Neuron (in vitro differentiated cells): ENCODE results near the gene ABHD1.

ENCODE experiments used
- H2AFZ ChIP-seq: one replicate; pipeline ENCODE4 v1.6.1; 2013; ENCODE audit warnings: low read depth, mild to moderate bottlenecking, inconsistent platforms, low read length, moderate library complexity
- H3K27me3 ChIP-seq: one replicate; pipeline ENCODE4 v1.6.1; 2013; ENCODE audit warnings: low read length; ENCODE audit not compliant: insufficient read depth
- H3K36me3 ChIP-seq: one replicate; pipeline ENCODE4 v1.6.1; 2013; ENCODE audit warnings: low read length; ENCODE audit not compliant: insufficient read depth
- H3K4me1 ChIP-seq: one replicate; pipeline ENCODE4 v1.6.1; 2013; ENCODE audit warnings: low read length; ENCODE audit not compliant: insufficient read depth
- H3K4me3 ChIP-seq: 2 replicates; pipeline ENCODE4 v1.5.1; 2013; ENCODE audit warnings: mild to moderate bottlenecking, low read length, moderate library complexity
- H3K9me3 ChIP-seq: one replicate; pipeline ENCODE4 v1.6.1; 2013; ENCODE audit warnings: low read length

Gene ABHD1

DNA sequence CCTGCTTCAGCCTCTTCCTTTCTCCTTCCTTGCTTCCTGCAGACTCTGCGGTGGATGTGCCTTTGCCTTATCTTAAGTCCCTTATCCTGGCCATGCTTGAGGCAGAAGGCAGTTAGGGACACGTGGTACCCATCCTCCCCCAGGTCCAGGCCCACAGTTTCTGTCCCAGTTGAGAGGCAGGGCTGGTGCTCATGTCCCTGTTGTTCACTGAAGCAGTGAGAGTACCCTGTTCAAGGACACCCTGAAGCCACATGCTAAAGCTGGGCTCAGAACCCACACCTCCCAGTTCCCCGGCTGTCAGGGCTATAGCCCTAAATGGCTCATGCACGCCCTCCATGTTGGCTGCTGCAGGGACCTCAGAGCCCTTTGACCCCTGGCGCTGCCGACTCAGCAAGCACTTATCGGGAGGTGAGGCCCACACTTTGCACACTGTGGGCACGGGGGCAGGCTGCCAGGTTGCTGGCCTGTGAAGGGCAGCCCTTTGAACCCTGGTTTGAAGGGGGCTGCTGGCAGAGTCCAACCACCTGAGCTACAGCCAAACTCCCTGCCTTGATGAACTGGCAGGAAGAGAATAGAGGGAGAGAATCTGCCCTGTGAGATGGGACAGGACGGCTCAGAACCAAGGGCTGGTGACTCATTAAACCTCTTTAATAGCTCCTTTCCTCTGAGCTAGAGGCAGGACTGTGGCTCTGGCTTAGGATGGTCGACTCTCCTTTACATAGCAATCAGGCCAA is 30.8 kb upstream of the ABHD1 start:
- Histone ChIP-seq H3K4me1 (no peaks in the 10 kb centered on the region), H3K4me3 (no peak overlapping the region), H3K36me3 (no peaks in the 10 kb centered on the region), H3K9me3 (no peaks in the 10 kb centered on the region), H3K27me3 (no peaks in the 10 kb centered on the region), H2AFZ (no peak overlapping the region)

DNA sequence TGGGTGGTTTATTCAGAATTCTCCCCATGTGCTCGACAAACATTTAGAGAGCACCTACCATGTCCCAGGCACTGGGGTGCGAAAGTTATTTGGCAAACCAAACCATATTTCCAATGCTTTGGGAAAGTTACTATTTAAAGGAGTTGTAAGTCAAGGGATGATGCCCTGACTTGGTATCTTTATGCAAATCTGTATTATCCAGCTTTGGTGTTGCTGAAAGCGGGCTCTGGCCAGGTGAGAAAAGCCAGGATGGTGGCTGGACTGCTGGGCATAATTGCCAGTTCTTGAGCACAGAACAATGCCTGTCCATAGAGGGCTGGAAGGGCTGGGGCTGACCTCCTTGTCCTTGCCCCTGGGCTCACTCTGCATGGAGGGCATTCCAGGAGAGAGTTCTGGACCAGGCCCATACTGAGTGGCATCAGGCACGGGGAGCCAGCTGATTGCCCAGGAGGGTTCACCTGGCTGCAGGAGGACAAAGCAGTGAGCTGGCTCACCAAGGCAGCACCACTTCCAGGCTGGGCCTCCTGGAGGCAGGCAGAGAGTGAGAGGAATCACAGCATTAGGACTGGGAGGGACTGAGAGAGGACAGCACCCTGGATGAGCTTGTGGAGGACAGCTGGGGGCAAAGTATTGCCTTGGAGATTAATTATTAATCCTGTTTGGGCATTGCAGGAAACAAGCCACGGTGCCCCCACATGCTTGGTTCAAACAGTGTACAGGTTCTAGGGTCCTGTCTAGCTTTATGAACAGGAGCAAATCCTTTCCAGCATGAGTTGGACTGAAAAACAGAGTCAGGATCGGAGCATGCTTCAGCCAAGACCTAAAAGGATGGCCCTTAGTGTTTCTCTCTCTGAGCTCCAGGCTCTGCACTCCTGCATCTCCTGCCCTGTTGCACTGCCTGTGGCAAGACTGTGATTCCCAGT is 29.9 kb upstream of the ABHD1 start:
- H3K9me3 ChIP-seq = no peaks in the 10 kb centered on the region
- H3K27me3 ChIP-seq = no peaks in the 10 kb centered on the region
- no peaks in the 10 kb centered on the region for H3K4me1 ChIP-seq
- no peaks in the 10 kb centered on the region for H3K36me3 ChIP-seq
- no peak overlapping the region for H3K4me3 ChIP-seq
- H2AFZ ChIP-seq = no peak overlapping the region

DNA sequence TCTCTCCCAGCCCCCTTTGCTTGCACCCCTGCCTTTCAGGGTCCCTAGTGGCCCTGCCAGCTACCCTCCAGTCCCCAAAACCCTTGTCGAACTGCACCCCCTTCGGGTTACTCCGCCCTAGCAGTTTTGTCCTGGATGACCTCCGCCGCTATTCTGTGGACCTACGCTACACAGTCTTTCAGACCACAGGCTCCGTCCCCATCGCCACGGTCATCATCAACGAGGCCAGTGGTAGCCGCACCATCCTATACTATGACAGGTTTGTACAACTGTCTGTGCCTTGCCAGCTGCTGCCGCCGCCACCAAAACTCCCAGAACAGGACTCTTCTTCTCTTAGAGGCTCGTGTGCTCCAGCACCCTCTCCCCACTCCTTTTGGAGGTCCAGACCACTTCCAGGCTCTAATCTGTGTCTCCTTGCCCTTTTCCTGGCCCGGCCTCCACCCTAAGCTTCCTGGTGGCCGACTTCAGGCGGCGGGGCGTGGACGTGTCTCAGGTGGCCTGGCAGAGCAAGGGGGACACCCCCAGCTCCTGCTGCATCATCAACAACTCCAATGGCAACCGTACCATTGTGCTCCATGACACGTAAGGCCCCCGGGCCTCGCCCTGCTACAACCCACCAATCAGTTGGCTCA is 29.1 kb upstream of the ABHD1 start:
- Histone ChIP-seq H3K27me3 (no peaks in the 10 kb centered on the region), H3K9me3 (no peaks in the 10 kb centered on the region), H3K36me3 (no peaks in the 10 kb centered on the region), H3K4me3 (no peak overlapping the region), H2AFZ (no peak overlapping the region), H3K4me1 (no peaks in the 10 kb centered on the region)

DNA sequence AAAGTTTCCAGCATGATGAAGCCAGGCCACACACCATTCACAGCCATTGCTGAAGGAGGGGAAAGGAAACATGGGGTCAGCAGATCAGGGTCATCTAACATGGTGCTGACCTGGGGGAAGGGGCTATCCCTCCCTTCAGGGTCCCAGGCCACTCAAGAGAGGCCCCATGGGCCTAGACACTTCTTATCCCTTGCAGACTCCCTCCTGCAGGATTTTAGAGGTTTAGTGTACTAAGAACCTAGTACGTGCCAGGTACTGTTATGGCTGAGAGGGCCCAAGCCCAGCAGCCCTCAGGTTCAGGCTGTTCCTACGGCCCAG is 28.2 kb upstream of the ABHD1 start:
- H3K4me3 ChIP-seq = no peak overlapping the region
- no peaks in the 10 kb centered on the region for H3K4me1 ChIP-seq
- H3K9me3 ChIP-seq = no peaks in the 10 kb centered on the region
- H3K27me3 ChIP-seq = no peaks in the 10 kb centered on the region
- H2AFZ ChIP-seq = no peak overlapping the region
- no peaks in the 10 kb centered on the region for H3K36me3 ChIP-seq

DNA sequence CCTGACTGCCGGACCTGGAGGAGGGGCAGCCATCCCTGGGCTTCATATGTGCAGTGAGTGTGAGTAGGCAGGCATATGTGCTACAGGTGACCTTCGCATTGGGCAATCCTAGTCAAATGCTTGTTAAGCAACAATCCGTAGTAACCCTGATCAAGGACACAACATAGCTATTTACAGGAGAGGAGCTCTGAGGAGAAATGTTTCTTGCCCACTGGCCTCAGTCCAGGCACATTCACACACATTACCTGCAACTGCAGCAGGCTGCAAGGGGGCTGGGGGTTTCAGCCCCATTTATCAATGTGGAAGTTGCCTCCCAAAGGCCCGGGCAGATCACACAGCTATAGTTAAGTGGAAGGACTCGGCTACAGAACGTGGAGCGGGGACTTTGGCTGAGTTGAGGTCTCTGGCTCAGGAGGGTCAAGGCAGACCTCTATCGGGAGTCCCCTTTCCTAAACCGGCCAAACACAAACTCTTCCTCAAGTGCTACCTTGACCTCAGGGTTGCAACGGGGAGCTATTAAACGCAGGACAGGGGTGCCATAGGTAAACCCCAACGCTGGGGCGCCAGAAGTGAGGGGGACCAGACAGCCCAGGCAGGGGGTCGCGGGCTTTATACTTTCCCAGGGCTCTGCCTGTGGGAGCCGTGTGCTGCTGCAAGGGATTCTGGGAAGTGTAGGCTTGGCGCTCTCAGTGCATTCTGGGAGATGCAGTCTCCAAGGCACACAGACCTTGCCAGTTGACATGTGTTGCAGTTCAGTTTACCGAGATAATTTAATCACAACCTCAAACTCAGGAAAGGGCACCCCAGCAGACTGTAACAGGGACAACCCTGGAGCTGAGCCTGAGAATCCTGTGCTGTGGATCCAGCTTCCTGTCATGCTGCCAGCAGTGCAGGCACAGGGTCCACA is 27.6 kb upstream of the ABHD1 start:
- peak overlapping the region; percentile 52 for H2AFZ ChIP-seq
- H3K36me3 ChIP-seq = no peaks in the 10 kb centered on the region
- no peaks in the 10 kb centered on the region for H3K4me1 ChIP-seq
- H3K4me3 ChIP-seq = no peak overlapping the region
- no peaks in the 10 kb centered on the region for H3K9me3 ChIP-seq
- H3K27me3 ChIP-seq = no peaks in the 10 kb centered on the region

DNA sequence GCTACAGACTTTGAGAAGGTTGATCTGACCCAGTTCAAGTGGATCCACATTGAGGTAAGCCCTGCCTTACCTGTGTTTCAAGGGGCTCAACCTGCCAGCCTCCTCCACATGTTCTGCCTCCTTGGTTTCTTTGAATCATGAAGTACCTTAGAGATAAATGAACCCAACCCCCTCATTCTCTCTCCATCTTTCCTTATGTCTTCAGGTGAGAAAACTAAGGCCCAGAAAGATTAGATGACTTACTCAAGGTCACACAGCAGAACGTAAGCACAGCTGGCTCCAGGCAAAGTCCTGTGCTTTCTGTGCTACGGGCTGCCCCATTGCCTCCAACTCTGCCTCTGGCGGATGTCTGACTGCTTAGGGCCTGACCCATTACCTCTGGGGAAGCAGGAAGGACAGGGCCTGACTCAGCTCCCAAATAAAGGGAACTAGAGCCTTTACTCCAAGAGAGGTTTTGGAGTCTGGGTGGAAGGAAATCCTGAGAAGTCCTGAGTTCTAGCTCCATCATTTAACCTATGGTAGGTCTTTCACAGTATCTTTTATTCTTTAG is 26.8 kb upstream of the ABHD1 start:
- H3K4me3 ChIP-seq = no peak overlapping the region
- H3K27me3 ChIP-seq = no peaks in the 10 kb centered on the region
- H3K9me3 ChIP-seq = no peaks in the 10 kb centered on the region
- no peaks in the 10 kb centered on the region for H3K36me3 ChIP-seq
- no peaks in the 10 kb centered on the region for H3K4me1 ChIP-seq
- no peak overlapping the region for H2AFZ ChIP-seq

DNA sequence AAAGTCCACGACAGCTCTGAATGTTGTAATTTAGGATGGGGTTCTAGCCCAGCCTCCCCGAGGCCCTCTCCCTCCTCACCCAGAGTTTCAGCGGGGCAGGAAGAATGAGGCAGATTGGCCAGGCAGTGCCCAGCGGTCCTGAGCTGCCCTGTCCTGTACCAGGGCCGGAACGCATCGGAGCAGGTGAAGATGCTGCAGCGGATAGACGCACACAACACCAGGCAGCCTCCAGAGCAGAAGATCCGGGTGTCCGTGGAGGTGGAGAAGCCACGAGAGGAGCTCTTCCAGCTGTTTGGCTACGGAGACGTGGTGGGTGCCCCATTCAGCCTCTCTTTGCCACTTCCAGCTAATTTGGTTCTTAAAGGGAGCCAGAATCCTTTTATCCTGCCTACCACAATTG is 26.3 kb upstream of the ABHD1 start:
- Histone ChIP-seq H3K27me3 (no peaks in the 10 kb centered on the region), H3K36me3 (no peaks in the 10 kb centered on the region), H2AFZ (no peak overlapping the region), H3K4me1 (no peaks in the 10 kb centered on the region), H3K4me3 (no peak overlapping the region), H3K9me3 (no peaks in the 10 kb centered on the region)

DNA sequence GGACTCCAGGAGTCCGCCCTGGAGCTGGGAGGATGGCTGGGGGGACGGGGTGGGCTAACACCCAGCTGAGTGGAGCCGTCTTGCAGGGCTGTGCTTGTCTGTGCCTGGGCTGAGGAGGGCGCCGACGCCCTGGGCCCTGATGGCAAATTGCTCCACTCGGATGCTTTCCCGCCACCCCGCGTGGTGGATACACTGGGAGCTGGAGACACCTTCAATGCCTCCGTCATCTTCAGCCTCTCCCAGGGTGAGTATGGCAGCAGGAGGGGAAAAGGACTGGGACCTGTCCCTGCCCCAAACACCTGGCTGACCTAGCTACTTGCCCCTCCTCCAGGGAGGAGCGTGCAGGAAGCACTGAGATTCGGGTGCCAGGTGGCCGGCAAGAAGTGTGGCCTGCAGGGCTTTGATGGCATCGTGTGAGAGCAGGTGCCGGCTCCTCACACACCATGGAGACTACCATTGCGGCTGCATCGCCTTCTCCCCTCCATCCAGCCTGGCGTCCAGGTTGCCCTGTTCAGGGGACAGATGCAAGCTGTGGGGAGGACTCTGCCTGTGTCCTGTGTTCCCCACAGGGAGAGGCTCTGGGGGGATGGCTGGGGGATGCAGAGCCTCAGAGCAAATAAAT is 24.2 kb upstream of the ABHD1 start:
- Histone ChIP-seq H3K27me3 (peaks cover 4% of the 10 kb centered on the region), H2AFZ (no peak overlapping the region), H3K36me3 (no peaks in the 10 kb centered on the region), H3K4me1 (no peaks in the 10 kb centered on the region), H3K4me3 (no peak overlapping the region), H3K9me3 (no peaks in the 10 kb centered on the region)

DNA sequence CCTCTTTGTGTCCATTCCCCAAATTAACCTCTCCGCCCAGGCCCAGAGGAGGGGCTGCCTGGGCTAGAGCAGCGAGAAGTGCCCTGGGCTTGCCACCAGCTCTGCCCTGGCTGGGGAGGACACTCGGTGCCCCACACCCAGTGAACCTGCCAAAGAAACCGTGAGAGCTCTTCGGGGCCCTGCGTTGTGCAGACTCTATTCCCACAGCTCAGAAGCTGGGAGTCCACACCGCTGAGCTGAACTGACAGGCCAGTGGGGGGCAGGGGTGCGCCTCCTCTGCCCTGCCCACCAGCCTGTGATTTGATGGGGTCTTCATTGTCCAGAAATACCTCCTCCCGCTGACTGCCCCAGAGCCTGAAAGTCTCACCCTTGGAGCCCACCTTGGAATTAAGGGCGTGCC is 23.6 kb upstream of the ABHD1 start:
- Histone ChIP-seq H3K27me3 (peaks cover 8% of the 10 kb centered on the region), H3K36me3 (no peaks in the 10 kb centered on the region), H3K4me3 (no peak overlapping the region), H3K4me1 (no peaks in the 10 kb centered on the region), H3K9me3 (no peaks in the 10 kb centered on the region), H2AFZ (no peak overlapping the region)

DNA sequence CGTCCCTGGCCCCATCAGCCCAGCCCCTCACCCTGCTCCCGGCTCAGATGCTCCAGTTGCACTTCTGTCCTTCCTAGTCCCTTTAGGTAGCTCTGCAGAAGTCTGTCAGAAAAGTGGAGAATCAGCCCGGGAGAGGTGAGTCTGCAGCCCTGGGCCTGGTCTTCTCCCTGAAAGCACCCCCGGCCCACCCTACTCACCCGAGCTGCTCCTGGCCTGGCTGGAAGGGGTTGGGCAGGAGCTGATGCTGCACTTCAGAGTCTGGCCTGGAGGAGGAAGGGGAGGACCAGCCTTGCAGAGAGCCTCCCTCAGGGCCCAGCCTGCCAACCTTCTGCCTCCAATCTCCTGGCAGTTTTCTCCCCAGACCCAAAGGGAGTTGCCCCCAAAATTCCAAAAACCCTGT is 21.3 kb upstream of the ABHD1 start:
- peaks cover 10% of the 10 kb centered on the region for H3K27me3 ChIP-seq
- H3K36me3 ChIP-seq = no peaks in the 10 kb centered on the region
- no peak overlapping the region for H2AFZ ChIP-seq
- H3K4me3 ChIP-seq = no peak overlapping the region
- H3K4me1 ChIP-seq = no peaks in the 10 kb centered on the region
- H3K9me3 ChIP-seq = no peaks in the 10 kb centered on the region

DNA sequence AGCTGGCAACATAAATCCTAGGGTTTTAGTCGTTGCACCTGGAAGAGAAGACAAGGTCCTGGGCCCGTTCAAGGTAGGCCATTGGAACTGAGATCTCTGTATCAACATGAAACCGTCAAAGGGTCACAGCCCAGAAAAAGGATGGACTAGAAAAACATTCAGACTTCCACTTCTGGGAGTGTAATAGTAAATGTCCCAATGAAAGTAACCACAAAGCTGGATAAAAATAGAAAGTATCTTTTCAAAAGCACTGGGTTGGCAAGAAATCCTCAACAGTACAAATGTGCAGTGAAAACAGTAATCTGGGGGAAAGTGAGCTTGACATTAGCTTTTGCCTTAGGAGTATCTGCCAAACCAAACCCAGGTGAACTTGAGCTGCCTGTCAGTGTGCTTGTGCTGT is 17.6 kb upstream of the ABHD1 start:
- Histone ChIP-seq H3K4me3 (no peak overlapping the region), H3K27me3 (peaks cover 10% of the 10 kb centered on the region)

DNA sequence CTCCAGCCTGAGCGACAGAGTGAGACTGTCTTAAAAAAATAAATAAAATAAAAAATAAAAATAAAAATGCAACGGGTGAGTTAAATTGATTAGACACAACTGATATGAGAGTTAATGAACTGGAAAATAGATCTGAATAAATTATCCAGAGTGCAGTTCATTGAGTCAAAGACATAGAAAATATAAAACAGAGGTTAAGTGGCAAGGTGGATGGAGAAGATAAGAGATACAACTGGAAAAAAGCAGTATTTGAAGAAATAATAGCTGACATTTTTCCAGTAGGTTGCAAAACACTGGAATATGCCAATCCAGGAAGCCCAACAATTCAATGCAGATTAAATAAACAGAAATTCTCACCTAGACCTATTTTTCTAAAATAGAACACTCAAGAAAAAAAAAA is 15.4 kb upstream of the ABHD1 start:
- Histone ChIP-seq H3K4me3 (no peak overlapping the region), H3K9me3 (no peaks in the 10 kb centered on the region), H3K4me1 (no peaks in the 10 kb centered on the region), H3K36me3 (no peaks in the 10 kb centered on the region), H3K27me3 (peaks cover 14% of the 10 kb centered on the region), H2AFZ (no peak overlapping the region)

More for the DNA sequence above, 17.6 kb upstream of the ABHD1 start:
- no peaks in the 10 kb centered on the region for H3K36me3 ChIP-seq
- no peak overlapping the region for H2AFZ ChIP-seq
- H3K9me3 ChIP-seq = no peaks in the 10 kb centered on the region
- H3K4me1 ChIP-seq = no peaks in the 10 kb centered on the region
